ENCODE measurements around the gene MYNN.

- TF ChIP-seq CTCF (IDR thresholded peaks at IDR 0.05) (no peak), ZFX (IDR thresholded peaks at IDR 0.05; ENCODE audit: borderline replicate concordance) (no peak)
Measured at GRCh38 chr3:169751875-169752274, 21.3 kb upstream of the MYNN start.

Data from 22Rv1 (cell line).